Gastroesophageal sphincter (tissue), 2 donors: ENCODE data around the gene IRF2.

Experiments used
- POLR2A ChIP-seq, 2 donors: fragments of 450-650 bp; IDR thresholded peaks; one replicate each; pipeline ENCODE4 v1.6.1; 2017; ENCODE audit warnings: antibody characterized with exemption in 2 of 2, mild to moderate bottlenecking in 2 of 2, moderate library complexity in 1 of 2
- POLR2AphosphoS5 ChIP-seq: sonication (generic); formaldehyde crosslinking; IDR thresholded peaks from one replicate; pipeline ENCODE4 v1.6.1; 2017; ENCODE audit warnings: antibody characterized with exemption

DNA sequence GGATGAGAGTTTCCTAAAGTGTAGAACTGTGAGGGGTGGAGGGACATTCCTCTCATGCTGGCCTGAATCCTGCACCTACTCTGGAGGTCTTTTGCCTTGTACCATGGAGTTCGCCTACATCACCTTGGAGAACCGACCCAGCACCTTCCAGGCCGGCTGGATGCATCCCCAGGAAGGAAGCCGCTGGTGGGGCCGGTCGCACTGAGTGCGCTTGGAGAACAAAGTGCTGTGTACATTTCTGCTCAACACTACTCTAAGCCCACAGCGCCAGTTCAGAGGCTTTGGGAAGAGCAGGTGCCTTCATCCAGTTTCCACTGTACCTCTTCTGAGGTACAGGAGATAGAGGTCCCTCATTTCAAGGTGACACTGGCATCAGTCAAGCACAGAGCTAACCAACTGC, 15.4 kb upstream of the IRF2 start:
- TF ChIP-seq POLR2A (IDR thresholded peaks at IDR 0.05) (no peak), POLR2AphosphoS5 (no peak)
